SK-N-MC (cell line): ENCODE data around the gene NCF4.

Experiments used
- EZH2 ChIP-seq: fragments of 200-600 bp; sonication (generic); IDR thresholded peaks from one replicate; pipeline ENCODE4 v1.6.1; 2017; ENCODE audit warnings: antibody characterized with exemption
- FOXP2 ChIP-seq: optimal IDR thresholded peaks from 2 replicates; pipeline ENCODE3; 2011; ENCODE audit warnings: mild to moderate bottlenecking, moderate library complexity; ENCODE audit not compliant: insufficient read depth; ENCODE audit errors: extremely low read length, control extremely low read depth
- POLR2AphosphoS5 ChIP-seq: IDR thresholded peaks from 2 replicates; pipeline ENCODE4 v1.6.1; 2012; ENCODE audit warnings: mild to moderate bottlenecking, low read depth, low read length, borderline replicate concordance

- no peak for TF ChIP-seq EZH2
- TF ChIP-seq POLR2AphosphoS5 = no peak
- no peak for TF ChIP-seq FOXP2
Measured at GRCh38 chr22:36850682-36851081, 10.1 kb upstream of the NCF4 start.
